ENCODE measurements around the gene TMEM131L.

TMEM131L gene

GRCh38 chr4:153497988-153498967 is 32.1 kb downstream of the TMEM131L start:
- ChIA-PET CTCF (interaction anchor here (0.6 to 3.1 kb wide), 15 partner anchors 9 to 84 kb away, joined by 3 to 9 read pairs (median 5); no protein-coding TSS in a partner anchor), POLR2A (interaction anchor here (0.6 to 3.0 kb wide), 9 partner anchors 9 to 97 kb away, joined by 3 to 11 read pairs (median 3); no protein-coding TSS in a partner anchor)
- no peak for TF ChIP-seq CTCF (IDR thresholded peaks at IDR 0.05; ENCODE audit: control extremely low read depth, extremely low read depth, low read depth, missing control alignments)
- DNase-seq (ENCODE audit: extremely low spot score) = peak; percentile 62

- CTCF ChIA-PET = interaction anchor here (0.6 to 2.7 kb wide), 10 partner anchors 9 to 83 kb away, joined by 3 to 8 read pairs (median 6); no protein-coding TSS in a partner anchor
Observed at GRCh38 chr4:153499005-153499404, 32.8 kb downstream of the TMEM131L start.

GRCh38 chr4:153501578-153501977 is 35.4 kb downstream of the TMEM131L start:
- DNase-seq (ENCODE audit: extremely low spot score) = no peak

More at GRCh38 chr4:153499005-153499404, 32.8 kb downstream of the TMEM131L start:
- DNase-seq (ENCODE audit: extremely low spot score) = no peak
- TF ChIP-seq CTCF (IDR thresholded peaks at IDR 0.05; ENCODE audit: control extremely low read depth, extremely low read depth, low read depth, missing control alignments) = no peak
- POLR2A ChIA-PET = interaction anchor here (0.6 to 3.0 kb wide), 5 partner anchors 10 to 96 kb away, joined by 3 to 11 read pairs (median 6); no protein-coding TSS in a partner anchor

GRCh38 chr4:153502584-153502983 is 36.4 kb downstream of the TMEM131L start:
- no peak for TF ChIP-seq CTCF (IDR thresholded peaks at IDR 0.05; ENCODE audit: control extremely low read depth, extremely low read depth, low read depth, missing control alignments)
- CTCF ChIA-PET = interaction anchor here (1.0 to 2.1 kb wide), 4 partner anchors 11 to 22 kb away, joined by 3 to 7 read pairs (median 4); no protein-coding TSS in a partner anchor
- POLR2A ChIA-PET = no interaction called here
- no peak for DNase-seq (ENCODE audit: extremely low spot score)

More at GRCh38 chr4:153501578-153501977, 35.4 kb downstream of the TMEM131L start:
- ChIA-PET POLR2A (interaction anchor here (0.6 kb wide), 1 partner anchor 142 kb away, joined by 4 read pairs; no protein-coding TSS in a partner anchor), CTCF (interaction anchor here (0.9 to 2.1 kb wide), 5 partner anchors 10 to 34 kb away, joined by 3 to 7 read pairs (median 3); no protein-coding TSS in a partner anchor)
- no peak for TF ChIP-seq CTCF (IDR thresholded peaks at IDR 0.05; ENCODE audit: control extremely low read depth, extremely low read depth, low read depth, missing control alignments)

- no peak for DNase-seq (ENCODE audit: extremely low spot score)
- no peak for TF ChIP-seq CTCF (IDR thresholded peaks at IDR 0.05; ENCODE audit: control extremely low read depth, extremely low read depth, low read depth, missing control alignments)
- POLR2A ChIA-PET = interaction anchor here (0.9 kb wide), 1 partner anchor 20 kb away, joined by 4 read pairs; no protein-coding TSS in a partner anchor
- CTCF ChIA-PET = interaction anchor here (2.3 kb wide), 1 partner anchor 9 kb away, joined by 7 read pairs; no protein-coding TSS in a partner anchor
Observed at GRCh38 chr4:153506341-153507309, 40.5 kb downstream of the TMEM131L start.

Data from GM10248 (cell line).